Activated CD8-positive, alpha-beta memory T cell treated with anti-CD3 and anti-CD28 coated beads, Interleukin-2, amount 50 U/mL, for 1 hour (primary cell): ENCODE measurements around the gene TNS3.

Experiments used
- DNase-seq: peaks from one replicate; pipeline ENCODE4 v3.0.0-alpha.2; 2020; ENCODE audit errors: extremely low read depth

TNS3 gene

DNA sequence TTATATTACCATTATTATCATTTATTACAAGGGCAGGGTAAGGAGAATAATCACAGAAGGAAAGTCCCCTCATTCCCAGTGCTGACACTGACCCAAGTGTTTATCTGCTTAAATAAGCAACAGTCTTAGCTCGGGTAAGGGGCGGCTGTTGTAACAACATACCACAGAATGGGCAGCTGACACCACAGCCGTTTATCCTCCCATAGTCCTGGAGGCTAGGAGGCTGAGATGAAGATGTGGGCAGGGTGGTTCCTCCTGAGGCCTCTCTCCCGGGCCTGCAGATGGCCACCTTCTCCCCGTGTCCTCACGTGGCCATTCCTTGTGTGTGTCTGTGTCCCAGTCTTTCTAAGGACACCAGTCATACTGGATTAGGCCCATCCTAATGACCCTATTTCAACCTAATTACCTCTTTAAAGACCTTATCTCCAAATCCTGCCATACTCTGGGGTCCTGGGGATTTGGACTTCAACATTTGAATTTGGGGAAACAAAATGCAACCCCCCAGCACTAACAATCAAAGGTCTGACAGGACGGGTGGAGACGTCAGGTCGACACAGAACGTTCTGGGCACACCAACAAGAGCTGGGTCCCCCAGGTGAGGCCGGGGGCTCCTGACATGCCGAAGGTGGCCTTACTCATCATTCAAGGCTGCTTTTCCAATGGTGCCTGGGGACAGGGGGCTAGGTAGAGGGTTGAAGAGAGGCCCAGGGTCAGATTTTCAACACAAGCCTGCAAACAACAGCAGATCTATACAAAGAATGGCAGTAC is 93.5 kb downstream of the TNS3 start:
- no peak for DNase-seq

DNA sequence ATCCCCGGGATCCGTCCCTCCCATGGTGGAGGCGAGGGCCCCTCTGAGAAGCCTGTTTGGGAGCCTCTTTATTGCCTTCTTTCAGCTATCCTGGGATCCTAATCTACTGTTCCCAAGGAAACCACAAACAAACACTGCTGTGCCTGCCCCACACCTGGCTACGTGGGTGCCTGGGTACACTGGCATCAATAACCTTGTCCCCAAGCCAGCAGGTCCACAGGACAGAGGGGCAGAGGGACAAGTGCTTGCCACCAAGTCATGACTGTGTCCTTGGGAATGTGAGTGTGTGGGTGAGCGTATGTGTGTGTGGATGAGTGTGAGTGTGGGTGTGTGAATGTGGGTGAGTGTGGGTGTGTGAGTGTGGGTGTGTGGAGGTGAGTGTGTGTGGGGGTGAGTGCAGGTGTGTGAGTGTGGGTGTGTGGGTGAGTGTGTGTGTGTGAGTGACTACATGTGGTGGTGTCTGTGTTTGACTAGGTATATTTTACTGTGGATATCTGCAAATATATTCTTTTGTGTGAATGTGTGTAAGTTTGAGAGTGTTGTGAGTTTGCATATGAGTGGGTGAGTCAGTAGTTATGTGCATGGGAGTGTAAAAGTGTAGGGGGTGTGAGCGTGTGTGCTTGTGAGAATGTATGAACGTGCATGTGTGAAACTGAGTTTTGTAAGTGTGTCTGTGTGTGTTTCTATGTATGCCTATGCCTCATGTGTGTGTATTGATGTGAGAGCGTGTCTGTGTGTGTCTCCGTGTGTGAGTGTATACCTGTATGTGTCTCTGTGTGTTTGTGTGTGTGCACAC is 96.1 kb downstream of the TNS3 start:
- DNase-seq = no peak

DNA sequence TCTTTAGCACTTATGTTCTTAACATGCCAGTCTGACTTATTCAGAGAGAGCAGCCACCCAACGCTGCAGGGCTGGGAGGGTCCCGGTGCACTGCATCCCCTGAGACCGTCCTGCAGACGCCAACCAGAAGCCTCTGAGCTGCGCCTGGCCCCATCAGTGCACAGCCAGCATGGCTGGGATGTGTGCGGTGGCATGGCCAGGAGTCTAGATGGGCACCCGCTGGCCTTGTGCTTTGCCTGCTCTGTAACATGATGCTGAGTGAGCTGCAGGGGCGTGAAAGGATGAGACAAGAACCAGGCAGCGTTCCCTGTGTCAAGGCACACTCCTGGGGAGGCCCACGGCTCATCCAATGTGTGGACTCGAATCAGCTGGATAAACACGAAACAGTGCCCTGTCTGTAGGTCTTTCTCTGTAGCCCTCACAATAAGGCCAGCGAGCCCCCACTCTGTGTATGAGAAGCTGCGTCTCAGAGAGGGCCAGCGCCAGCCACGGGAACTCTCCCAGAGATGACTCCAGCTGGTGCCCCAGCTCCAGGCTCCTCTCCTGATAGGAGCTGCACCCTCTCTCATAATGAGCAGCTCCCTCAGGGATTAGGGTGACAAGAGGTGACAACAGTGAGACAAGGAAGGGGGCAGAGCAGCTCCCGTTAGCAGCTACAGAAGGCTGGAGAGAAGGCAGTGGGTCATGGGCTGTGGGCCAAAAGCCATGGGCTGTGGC is 96.8 kb downstream of the TNS3 start:
- DNase-seq = no peak

DNA sequence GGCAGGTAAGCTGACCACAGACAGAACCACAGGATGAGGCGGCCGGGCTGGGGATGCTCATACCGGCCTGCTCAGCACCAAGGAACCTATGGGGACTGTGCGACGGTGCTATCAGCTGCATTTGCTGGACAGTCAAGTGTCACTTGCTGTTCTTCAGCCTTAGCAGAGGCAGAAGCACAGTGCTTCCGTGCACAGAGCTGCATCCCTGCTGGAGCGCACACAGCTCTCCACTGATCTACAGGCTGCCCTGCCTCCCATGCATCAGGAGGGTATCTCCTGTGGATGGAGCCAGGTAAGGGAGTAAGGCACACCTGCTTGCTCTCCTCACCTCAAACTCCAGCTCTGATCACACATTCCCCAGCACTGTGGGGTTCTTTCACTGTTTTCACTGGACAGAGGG is 97.5 kb downstream of the TNS3 start:
- no peak for DNase-seq

DNA sequence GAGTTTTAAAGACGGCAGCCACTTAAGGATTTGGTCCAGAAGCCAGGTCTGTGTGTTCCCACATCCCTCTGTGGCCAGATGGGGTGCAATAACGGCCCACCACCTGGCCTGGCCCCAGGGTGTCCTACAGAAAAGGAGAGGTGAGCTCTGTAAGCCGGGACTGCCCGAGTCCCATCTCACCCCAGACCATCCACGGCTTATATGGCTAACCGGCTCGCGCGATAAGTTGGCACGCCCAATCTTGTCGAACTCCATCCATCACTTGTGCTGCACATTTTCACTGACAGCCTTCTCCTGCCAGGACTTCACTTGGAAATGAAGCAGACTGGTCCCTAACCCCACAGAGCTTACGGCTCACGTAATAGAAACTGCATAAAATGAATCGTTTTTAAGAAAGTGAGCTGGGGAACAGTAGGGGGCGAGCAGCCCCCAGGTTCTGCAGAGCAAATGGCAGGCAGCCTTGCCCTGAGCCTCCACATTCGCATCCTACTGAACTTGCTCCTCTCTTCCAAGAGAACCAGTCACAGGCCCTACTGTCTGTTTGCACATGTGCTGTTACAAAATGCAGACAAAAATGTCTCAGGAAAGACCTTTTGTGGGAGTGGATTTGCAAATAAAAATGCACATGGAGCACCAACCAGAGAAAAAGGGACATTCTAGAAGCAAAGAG is 98.2 kb downstream of the TNS3 start:
- no peak for DNase-seq

DNA sequence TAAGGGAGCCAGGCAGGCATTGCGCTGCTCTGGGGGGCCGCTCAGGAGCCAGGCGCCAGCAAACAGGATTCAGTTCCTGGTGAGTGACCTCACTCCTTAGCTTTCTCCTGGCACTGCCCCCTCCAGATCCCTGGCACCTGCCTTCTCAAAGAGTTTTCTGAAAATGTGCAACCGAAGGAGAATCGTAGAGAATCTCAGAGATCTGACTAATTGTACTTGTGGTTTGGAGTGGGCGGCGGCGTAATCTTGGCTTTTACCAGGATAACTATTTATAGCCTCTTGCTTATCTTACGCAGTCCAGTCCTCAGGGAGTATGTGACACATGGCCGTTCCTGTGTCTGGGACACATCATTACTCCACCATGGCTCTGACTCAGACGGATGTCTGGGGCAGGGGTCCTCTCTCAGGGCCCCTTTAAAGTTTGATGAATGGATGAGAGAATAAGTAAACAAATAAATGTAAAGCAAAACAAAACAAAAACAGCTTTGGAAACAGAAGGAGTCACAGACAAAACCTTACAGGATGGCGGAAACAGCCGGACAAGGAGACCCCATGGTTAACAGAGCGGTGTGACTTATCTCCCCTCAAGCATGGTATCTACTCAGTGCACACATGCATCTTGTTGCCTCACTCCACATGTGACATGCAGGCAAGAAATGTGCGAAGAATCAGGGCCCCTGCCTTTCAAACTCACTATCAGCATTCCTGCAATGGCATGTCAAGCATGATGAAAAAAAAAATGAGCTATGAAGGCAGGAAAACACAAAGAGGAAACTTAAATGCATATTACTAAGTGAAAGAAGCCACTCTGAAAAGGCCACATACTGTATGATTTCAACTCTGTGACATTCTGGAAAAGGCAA is 99.7 kb downstream of the TNS3 start:
- DNase-seq = no peak

DNA sequence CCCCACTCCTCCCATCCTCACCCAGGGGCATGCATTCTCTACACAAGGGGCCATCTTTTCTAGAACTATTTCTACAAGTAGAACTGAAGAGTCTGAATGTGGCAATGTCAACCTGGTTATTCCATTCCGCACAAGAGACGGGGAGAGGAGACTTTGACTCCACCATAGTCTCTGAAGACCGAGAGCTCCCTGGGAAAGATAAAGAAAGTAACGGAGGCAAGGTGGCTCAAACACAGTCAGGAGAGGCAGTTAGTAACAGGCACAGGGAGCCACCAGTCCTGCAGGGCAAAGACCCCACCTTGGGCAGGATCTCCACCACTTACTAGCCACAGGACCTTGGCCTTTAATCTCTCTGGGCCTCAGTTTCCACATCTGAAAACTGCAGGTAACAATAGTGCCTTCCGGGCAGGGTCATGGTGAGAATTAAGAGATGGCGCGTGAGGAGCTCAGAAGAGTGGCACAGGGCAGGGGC is 100.3 kb downstream of the TNS3 start:
- no peak for DNase-seq

DNA sequence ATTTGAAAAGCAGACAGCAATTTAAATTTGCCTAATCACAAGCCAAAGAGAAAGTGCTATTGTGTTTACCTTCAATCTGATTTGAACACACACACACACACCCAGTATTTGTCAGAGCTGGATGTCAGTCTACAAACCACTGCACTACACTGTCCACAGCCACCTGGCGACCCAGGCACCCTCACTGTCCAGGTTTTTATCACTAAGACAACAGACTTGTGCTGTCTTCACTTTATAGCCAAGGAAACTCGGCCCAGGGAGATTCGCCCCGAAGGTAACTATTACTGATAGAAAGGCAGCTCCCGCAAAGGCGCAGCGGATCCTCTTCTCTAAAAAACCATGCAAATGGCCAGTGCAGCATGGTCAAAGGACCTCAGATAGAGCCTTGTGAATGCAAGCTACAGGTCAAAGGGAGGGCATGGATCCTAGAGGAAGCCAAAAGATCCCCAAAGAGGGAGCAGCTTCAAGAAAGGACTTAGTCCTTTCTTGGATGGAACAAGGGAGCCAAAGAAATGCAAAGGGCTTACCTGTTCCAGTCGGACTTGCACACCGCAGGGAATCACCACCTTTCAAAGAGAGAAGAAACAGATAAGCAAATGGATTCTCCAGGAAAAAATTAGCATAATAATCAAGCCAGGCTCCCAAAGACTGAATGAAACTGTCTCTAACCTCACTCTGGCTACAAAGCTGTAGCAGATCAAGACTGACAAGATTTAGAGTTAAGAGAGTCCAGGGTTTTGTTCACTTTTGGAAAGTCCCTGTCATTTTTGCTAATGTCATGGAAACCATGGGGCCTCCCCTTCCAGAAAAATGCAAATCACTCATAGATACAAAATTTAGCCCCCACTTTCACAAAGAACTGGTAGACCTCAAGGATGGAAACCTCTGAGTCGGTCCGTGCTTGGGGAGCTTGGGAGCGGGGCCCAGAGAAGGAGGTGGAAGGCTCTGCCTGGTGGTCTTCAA is 101.1 kb downstream of the TNS3 start:
- DNase-seq = no peak

DNA sequence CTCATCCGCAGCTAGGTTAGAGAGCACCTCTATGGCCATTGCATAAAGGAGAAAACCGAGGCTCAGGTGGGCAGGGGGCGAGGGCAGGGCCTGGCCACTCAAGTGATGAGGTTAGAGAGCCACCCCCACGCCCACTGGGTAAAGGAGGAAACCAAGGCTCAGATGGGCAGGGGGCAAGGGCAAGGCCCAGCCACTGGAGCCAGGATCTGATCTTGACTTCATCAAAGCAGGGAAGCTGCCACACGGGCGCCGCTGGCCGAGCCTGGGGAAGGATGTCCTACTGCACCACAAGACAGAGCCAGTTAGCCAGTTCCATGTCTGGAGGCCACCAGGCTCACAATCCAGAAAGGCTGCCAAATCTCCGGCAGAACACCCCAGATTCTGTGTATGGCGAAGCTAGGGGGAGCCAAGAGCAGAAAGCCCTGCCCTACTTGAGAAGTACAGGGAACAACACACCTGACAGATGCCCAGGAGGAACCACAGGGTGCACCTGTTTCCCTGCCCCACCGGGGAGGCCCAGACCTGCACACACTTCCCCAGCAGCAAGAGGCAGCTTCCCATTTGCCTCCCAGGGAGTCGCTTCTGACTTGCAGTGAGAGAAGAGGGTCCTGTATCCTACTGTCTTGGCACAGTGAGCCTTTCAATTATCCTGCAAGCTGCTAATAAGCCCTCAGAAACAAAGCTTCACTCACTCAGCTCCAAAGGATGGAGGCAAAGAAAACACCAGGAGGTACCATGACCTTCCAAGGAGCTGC is 101.9 kb downstream of the TNS3 start:
- no peak for DNase-seq

DNA sequence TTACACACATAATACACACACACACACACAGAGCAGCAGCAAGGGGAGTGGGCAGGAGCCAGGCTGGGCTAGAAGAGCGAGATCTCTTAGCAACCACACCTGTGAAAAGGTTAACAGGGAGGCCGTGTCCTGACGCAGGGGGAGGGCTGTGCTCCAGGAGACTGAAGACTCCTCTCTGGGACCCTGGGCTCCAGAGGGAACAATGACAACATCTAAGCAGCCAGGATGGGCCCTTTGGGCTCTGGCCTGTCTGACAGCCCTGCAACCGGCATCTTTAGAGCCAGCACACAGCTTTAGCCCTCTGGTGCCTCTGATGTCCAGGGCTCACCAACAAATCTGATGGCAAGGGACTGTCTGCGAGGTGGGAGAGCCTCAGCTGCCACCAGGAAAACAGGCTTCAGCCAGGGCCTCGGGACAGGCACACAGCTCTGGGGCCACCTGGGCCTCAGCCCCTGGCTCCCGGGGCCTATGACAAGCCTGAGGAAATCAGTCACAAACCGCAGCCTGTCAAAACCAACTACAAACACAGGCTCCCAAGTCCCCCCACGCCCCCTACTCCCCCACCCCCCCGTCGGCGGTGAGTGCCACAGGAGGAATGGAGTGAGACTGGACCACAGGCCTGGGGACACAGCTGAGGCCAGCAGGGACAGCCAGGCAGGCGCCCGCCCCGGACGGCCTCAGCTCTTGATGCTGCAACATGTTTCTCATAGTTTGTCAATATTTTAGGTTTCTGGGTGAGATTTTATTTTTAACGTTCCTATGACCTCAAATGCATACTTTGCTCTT is 102.8 kb downstream of the TNS3 start:
- no peak for DNase-seq

DNA sequence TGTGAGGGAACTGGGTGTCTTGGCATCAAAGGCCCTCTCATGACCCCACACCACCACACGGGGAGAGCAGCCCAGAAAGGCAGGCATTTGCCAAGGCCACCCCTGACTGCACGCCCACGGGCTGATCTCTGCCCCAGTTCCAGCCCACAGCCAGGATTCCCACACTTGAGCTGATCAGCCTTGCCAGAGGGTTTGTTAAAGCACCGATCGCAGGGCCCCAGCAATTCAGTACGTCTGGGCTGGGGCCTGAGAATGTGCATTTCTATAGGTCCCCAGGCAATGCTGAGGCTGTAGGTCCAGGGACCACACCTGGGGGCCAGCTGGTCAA is 103.9 kb downstream of the TNS3 start:
- no peak for DNase-seq

DNA sequence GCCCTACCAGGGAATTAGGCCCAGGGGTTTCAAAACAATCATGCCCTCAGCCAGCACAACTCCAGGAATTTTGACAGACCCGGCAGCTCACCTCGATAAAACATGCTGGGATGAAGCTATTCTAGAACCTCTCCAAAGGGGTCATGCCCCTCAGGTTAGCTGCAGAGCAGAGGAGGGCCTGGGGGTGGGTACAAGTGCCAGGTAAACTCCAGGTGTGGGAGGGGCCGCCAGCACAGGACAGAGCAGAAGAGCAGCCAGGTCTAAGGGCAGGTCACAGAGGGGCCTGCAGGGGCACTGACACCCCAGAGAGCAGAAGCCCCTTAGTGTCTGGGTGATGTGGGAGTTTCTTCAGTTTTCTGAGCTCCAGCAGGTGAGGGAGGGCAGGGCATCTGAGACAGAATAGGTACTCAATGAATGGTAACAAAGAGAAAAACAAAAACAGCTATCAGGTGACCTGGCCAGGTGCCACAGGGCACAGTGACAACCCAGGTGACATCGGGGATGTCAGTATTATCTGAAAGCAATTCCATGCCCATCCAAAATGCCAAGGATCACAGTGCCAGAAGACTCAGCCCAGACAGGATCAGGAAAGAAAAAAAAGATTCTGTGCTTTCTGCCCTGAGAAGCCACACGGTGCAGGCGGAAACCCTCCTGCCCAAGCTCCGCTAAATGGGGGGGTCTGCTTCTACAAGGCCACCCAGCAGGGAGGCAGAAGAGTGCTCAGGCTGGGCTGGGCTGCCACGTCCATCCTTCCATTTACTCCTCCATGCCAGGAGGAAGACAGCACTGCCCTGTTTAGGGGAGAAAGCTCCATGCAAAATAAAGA is 104.5 kb downstream of the TNS3 start:
- no peak for DNase-seq

DNA sequence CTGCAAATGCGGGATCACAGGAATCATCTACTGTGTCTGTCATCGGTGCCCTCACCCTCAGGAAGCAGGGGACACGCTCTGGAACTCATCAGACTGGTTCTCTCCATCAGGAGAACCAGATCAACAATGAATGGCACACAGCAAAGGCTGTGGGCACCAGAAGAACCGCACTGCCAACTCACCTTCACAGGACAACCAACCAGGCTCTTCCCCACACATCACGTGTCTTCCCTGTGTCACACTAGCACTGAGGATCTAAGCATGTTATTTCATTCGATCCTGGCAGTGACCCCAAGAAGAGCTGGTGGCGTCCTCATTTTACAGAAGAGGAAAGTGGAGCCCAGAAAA is 106.1 kb downstream of the TNS3 start:
- no peak for DNase-seq

DNA sequence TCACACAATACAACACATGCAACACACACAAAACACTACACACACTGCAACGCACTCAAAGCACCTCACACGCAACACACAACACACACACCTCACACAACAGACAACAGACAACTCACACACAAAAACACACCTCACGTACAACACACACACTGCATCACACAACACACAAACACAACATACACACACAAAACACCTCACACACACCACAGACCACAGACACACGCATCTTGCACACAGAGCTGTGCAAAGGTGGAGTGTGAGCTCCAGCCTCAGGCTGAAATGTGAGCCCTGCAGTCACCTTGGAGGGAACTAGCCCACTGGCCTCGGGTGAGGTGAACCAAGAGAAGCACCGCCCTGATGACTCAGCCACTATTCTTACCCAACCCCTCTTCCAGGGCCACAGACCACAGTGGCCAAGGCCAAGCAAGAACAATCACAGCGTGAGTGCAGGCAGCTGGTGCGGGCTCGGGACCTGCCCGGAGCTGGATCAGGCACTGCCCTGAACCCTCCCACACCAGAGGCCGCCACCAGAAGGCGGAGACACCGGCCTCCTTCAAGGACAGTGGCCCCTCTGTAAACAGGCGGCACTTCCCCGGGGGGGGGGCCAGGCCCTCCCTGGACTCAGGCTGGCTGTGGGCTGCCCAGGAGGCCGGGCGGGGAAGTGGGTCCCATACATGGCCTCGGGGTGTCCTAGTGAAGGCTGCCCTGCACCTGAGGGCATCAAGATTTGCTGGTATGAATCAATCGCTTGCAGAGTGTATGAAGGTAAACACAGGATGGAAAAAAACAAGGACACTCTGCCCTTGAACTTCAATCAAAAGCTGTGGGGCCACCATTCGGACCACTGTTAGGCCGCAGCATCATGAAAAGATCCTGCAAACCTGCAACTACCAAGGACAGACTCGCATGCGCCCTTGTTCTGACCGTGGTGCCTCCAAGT is 106.7 kb downstream of the TNS3 start:
- no peak for DNase-seq

DNA sequence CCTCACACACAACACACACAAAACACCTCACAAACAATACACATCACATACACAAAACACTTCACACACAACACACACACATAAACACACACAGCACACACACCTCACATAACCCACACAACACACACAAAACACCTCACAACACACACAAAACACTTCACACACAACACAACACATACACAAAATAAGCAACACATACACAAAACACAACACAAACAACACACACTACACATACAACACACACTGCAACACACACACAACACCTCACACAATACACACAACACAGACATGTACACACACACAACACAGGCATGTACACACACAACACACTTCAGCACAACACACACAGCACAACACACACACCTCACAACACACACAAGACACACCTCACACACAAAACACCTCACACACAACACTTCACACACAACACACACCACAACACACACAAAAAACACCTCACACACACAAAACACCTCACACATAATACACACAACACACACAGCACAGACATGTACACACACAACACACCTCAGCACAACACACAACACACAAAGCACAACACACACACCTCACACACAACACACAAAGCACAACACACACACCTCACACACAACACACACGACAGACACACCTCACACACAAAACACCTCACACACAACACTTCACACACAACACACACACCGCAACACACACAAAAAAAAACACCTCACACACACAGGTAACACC is 107.5 kb downstream of the TNS3 start:
- no peak for DNase-seq
